Measurements from ENCODE around the gene ZC3H14.

The ZC3H14 gene

GRCh38 chr14:88551980-88552431 lies 10.8 kb upstream of the ZC3H14 start:
- in situ Hi-C loops (cut with MboI; ENCODE audit: low sequenced_read_pairs): no loop called here

- in situ Hi-C loops (cut with MboI; ENCODE audit: low sequenced_read_pairs): no loop called here
Measured at GRCh38 chr14:88552876-88553275, 10.0 kb upstream of the ZC3H14 start.

- in situ Hi-C loops (cut with MboI; ENCODE audit: low sequenced_read_pairs): no loop called here
Measured at GRCh38 chr14:88553886-88554456, 8.9 kb upstream of the ZC3H14 start.

- in situ Hi-C loops (cut with MboI; ENCODE audit: low sequenced_read_pairs): no loop called here
Measured at GRCh38 chr14:88554457-88555286, 8.2 kb upstream of the ZC3H14 start, which contains the start of gene PTPN21. Gene PTPN21 (minus strand): TSS chr14:88555007. CDS start chr14:88550417, 4,590 bp downstream.

- in situ Hi-C loops (cut with MboI; ENCODE audit: low sequenced_read_pairs): no loop called here
Measured at GRCh38 chr14:88556581-88556980, 6.3 kb upstream of the ZC3H14 start.

GRCh38 chr14:88559852-88560251 lies 3.0 kb upstream of the ZC3H14 start:
- in situ Hi-C loops (cut with MboI; ENCODE audit: low sequenced_read_pairs): no loop called here

- in situ Hi-C loops (cut with MboI; ENCODE audit: low sequenced_read_pairs): no loop called here
Measured at GRCh38 chr14:88562532-88562830, 356 bp upstream of the ZC3H14 start.

- in situ Hi-C loops (cut with MboI; ENCODE audit: low sequenced_read_pairs): no loop called here
Measured at GRCh38 chr14:88563845-88564244, 1.0 kb downstream of the ZC3H14 start.

GRCh38 chr14:88565427-88565826 lies 2.6 kb downstream of the ZC3H14 start:
- in situ Hi-C loops (cut with MboI; ENCODE audit: low sequenced_read_pairs): no loop called here

GRCh38 chr14:88568196-88568595 lies 5.4 kb downstream of the ZC3H14 start:
- in situ Hi-C loops (cut with MboI; ENCODE audit: low sequenced_read_pairs): no loop called here

- in situ Hi-C loops (cut with MboI; ENCODE audit: low sequenced_read_pairs): no loop called here
Measured at GRCh38 chr14:88572117-88572516, 9.3 kb downstream of the ZC3H14 start.

GRCh38 chr14:88576222-88576621 lies 13.4 kb downstream of the ZC3H14 start:
- in situ Hi-C loops (cut with MboI; ENCODE audit: low sequenced_read_pairs): no loop called here

- in situ Hi-C loops (cut with MboI; ENCODE audit: low sequenced_read_pairs): no loop called here
Measured at GRCh38 chr14:88584451-88584850, 21.6 kb downstream of the ZC3H14 start.

GRCh38 chr14:88588081-88588480 lies 25.2 kb downstream of the ZC3H14 start:
- in situ Hi-C loops (cut with MboI; ENCODE audit: low sequenced_read_pairs): no loop called here

GRCh38 chr14:88590173-88590572 lies 27.3 kb downstream of the ZC3H14 start:
- in situ Hi-C loops (cut with MboI; ENCODE audit: low sequenced_read_pairs): no loop called here

- in situ Hi-C loops (cut with MboI; ENCODE audit: low sequenced_read_pairs): no loop called here
Measured at GRCh38 chr14:88592031-88592430, 29.2 kb downstream of the ZC3H14 start.

- in situ Hi-C loops (cut with MboI; ENCODE audit: low sequenced_read_pairs): no loop called here
Measured at GRCh38 chr14:88597038-88597437, 34.2 kb downstream of the ZC3H14 start.

- in situ Hi-C loops (cut with MboI; ENCODE audit: low sequenced_read_pairs): no loop called here
Measured at GRCh38 chr14:88597601-88598000, 34.8 kb downstream of the ZC3H14 start.

GRCh38 chr14:88598097-88598675 lies 35.3 kb downstream of the ZC3H14 start:
- in situ Hi-C loops (cut with MboI; ENCODE audit: low sequenced_read_pairs): no loop called here

GRCh38 chr14:88599326-88599725 lies 36.5 kb downstream of the ZC3H14 start:
- in situ Hi-C loops (cut with MboI; ENCODE audit: low sequenced_read_pairs): no loop called here

GRCh38 chr14:88599761-88600439 lies 37.1 kb downstream of the ZC3H14 start:
- in situ Hi-C loops (cut with MboI; ENCODE audit: low sequenced_read_pairs): no loop called here

GRCh38 chr14:88604212-88604611 lies 41.4 kb downstream of the ZC3H14 start:
- in situ Hi-C loops (cut with MboI; ENCODE audit: low sequenced_read_pairs): no loop called here

Data from HL-60/S4 treated with phorbol 12-myristate 13-acetate at 8.2 ng/mL for 4 days and 3 days (cell line).